Endothelial cell of hepatic sinusoid (primary cell): ENCODE data around the gene SNTG2.

ENCODE experiments used
- in situ Hi-C: cut with HindIII; loops from 2 replicates; pipeline ENCODE4 v1.10.0; 2017; ENCODE audit warnings: low sequenced_read_pairs

SNTG2 gene

GRCh38 chr2:987789-988188, 37.1 kb downstream of the SNTG2 start:
- in situ Hi-C loops, result no loop called here

- in situ Hi-C loops, result no loop called here
These were observed 39.3 kb downstream of the SNTG2 start for GRCh38 chr2:989781-990467.

GRCh38 chr2:990970-991369, 40.3 kb downstream of the SNTG2 start:
- in situ Hi-C loops, result no loop called here

GRCh38 chr2:1002350-1002749, 51.7 kb downstream of the SNTG2 start:
- in situ Hi-C loops, result loop anchor here (5.0 kb wide), 1 partner anchor 45 kb away; no protein-coding TSS in a partner anchor

- in situ Hi-C loops, result loop anchor here (5.0 kb wide), 1 partner anchor 47 kb away; no protein-coding TSS in a partner anchor
These were observed 53.7 kb downstream of the SNTG2 start for GRCh38 chr2:1004398-1004797.

GRCh38 chr2:1010415-1010930, 59.8 kb downstream of the SNTG2 start:
- in situ Hi-C loops, result loop anchor here (5.0 kb wide), 1 partner anchor 92 kb away; no protein-coding TSS in a partner anchor

GRCh38 chr2:1011006-1011405, 60.4 kb downstream of the SNTG2 start:
- in situ Hi-C loops, result loop anchor here (5.0 kb wide), 1 partner anchor 91 kb away; no protein-coding TSS in a partner anchor

DNA sequence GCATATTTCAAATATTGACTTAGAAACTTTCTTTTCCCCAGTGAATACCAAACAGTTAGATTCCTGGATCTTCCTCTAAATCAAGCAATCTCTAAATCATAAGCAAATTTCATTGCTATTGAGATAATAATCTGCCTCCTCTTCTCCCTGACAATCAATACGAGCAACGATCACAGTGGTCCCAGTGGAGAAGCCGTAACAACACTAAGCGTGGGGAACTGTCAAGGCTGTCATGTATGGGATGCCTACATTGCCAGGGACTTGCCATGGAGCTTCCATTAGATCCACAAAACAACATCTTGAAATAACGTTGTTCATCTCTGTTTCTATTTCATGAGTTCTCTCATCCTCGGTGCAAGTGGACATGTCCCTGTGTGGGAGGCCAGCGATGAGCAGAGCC, 61.3 kb downstream of the SNTG2 start:
- in situ Hi-C loops, result loop anchor here (5.0 kb wide), 1 partner anchor 90 kb away; no protein-coding TSS in a partner anchor

GRCh38 chr2:1014802-1015201, 64.2 kb downstream of the SNTG2 start:
- in situ Hi-C loops, result loop anchor here (5.0 kb wide), 1 partner anchor 87 kb away; no protein-coding TSS in a partner anchor

DNA sequence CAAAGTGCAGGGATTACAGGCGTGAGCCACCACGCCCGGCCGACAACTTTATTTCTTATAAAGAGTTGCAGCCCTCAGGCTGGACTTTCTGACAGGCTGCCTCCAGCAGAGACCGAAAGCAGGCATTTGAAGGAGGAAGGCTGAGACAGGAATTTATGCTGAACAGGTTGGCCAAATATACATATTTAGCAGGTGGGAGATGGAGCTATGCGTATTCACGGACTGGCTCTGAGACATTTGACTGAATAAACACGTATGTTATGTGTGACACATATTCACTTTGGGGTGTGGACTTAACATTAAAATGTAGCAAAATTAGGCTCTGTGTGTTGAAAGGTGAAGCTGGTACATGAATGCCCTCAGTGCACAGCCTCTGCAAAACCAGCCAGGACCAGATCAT, 65.9 kb downstream of the SNTG2 start:
- in situ Hi-C loops, result no loop called here

DNA sequence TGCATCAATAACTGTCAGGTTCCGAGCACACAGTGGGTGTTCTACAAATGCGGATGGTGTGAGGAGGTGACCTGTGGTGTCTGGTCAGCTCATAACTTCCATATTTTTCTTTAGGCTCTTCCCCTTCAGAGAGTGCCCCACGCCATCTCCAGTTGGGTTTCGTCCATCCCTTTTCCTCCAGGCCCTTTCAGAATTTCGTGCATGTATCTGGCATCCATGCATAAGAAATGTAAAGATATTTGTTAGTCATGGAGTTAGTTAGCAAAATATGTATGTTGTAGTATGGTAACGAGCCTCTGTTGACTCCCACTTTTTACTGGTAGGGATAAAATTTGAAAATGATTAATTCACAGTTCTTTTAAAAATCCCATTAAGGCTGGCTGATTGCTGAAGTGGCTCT, 67.2 kb downstream of the SNTG2 start:
- in situ Hi-C loops, result no loop called here

DNA sequence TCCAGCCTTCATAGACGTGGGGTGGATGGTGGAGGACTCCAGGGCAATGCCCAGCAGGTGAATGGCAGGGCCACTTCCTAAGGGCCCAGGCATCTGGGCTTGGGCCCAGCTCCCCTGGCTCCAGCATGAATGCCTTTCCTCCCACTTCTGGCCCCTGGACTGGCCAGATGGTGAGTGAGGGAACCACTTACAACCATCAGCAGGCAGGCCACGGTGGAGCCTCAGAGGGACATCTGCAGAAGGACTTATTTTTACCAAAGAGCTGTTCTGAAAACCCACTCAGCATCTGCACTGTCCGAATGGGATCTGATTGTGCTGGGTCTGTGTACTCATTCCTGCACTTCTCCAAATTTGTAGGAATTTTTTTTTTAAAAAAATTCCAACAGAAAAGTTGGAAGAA, 69.6 kb downstream of the SNTG2 start:
- in situ Hi-C loops, result no loop called here

DNA sequence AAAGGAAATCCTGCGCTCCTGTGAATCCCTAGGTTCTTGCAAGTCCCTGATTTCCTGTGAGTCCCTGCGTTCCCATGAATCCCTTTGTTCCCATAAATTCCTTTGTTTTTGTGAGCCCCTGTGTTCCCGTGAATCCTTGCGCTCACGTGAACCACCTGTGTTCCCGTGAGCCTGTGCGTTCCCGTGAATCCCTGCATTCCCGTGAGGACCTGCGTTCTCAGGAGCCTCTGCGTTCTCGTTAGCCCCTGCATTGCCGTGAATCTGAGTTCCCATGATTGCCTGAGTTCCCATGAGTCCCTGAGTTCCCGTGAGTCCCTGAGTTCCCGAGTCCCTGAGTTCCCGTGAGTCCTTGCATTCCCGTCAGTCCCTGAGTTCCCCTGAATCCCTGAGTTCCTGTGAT, 71.5 kb downstream of the SNTG2 start:
- in situ Hi-C loops, result no loop called here

DNA sequence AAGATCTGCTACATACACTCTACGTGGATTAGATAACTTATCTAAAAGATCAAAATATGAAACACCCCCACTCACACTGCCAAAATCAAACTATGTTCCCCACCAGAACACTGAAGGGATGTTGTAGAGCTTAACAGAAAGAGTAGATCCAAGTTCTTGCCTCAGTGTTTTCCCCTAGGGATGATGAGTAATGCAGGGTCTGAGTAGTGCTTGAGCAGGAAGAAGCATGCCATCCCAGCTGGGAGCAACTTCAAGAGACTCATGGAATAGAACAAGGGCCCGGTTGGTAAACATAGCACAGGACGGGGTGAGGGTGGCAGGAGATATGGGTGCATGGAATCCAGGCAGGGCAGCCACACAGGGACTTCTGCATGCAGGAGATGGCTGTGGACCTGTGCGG, 74.3 kb downstream of the SNTG2 start:
- in situ Hi-C loops, result no loop called here

DNA sequence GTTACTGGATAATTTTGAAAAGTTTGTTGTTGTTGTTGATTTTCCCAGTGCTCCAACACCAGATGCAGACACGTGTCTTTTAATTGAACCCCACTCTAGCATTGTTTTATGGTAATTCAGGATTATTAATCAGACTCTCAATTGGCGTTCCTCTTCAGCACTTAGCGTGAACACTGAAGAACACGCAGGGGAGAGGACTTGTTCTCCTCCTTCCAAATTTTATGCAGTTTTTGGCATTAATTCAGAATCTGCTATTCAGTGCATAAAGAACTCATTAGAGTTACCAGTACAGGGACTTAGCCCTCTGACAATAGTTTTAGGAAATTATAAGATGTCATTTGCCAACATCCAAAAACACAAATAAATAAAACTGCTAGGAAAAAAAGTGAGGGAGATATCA, 75.5 kb downstream of the SNTG2 start:
- in situ Hi-C loops, result no loop called here

DNA sequence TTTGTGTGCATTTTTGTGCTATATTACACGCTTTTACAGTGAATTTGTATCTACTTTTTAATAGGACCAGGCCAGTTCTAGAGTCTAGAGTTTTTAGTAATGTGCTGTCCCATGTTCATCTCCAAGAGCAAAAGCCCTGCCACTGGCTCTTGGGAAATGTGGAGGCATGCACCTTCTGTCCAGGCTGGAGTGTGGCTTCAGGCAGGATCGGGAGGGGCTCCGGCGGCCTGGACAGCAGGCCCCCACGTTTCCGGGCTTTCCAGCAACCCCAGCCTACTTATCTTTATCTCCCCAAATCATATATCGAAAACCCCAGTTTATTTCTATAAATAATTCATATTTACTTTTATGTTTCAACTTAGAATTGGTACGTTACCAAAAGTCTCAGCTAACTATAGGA, 78.2 kb downstream of the SNTG2 start:
- in situ Hi-C loops, result no loop called here

- in situ Hi-C loops, result no loop called here
These were observed 81.4 kb downstream of the SNTG2 start for GRCh38 chr2:1032030-1032429.

- in situ Hi-C loops, result no loop called here
These were observed 82.4 kb downstream of the SNTG2 start for GRCh38 chr2:1033069-1033468.

DNA sequence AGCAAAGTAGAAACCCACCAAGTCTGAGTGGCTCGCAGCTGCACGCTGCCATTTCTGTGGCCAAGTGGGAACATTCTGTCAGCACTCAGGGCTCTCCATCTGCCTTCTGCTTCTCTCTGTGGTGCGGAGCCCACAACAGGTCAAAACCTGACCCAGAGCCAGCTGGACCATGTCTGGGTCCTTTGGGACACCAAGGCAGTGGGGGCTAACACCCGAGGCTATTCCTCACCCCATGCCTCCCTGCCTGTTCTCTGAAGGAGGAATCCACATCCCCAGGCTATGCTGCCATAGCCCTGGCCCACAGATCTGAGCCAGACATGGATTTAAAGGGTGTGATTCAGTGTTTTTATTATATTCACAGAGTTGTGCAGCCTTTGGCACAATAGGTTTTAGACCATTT, 86.4 kb downstream of the SNTG2 start:
- in situ Hi-C loops, result no loop called here

DNA sequence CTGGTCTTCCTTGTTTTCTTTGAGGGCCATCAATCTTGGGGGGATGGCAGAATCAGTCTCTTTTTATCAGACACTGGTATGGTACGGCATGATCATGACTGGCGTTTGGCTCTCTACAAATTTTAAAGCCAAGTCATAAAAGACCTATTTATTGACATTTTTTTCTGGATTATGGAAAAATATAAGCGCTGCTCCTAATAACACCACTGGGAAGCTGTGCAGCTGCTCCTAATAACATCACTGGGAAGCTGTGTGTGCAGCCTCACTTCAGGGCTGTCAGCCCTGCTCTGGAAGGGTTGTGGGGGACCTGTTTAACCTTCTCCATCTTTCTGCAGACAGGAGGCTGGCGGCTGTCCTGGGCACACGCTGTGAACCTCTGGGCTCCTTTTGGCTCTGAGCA, 88.9 kb downstream of the SNTG2 start:
- in situ Hi-C loops, result no loop called here

DNA sequence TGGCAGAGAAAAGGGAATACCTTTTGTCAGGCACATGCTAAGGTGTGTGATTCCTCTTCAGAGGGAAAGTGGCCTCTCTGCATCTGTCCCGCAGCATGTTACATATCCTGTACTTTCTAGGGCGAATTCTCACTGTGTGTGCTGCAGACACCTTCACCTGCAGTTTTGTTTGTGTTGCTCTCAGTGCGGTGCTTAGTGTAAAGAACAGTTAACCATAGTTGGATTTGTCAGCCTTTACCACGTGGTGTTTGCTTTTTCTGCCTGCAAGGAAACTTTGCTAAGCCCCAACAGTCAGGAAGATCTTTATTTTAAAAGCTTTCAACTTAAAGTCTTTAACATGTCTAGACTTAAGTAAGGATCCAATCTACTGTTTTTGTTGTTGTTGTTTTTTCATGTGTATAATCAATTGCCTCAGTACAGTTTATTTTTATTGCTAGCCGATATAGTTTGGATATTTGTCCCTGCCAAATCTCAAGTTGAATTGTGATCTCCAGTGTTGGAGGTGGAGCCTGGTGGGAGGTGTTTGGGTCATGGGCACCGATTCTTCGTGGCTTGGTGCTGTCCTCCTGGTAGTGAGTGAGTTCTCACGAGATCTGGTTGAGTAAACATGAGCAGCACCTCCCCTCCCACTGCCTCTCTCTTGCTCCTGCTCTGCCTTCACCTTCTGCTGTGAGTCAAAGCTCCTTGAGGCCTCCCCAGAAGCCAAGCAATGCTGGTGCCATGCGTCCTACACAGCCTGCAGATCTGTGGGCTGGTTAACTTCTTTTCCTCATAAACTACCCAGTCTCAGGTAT, 90.6 kb downstream of the SNTG2 start:
- in situ Hi-C loops, result no loop called here

DNA sequence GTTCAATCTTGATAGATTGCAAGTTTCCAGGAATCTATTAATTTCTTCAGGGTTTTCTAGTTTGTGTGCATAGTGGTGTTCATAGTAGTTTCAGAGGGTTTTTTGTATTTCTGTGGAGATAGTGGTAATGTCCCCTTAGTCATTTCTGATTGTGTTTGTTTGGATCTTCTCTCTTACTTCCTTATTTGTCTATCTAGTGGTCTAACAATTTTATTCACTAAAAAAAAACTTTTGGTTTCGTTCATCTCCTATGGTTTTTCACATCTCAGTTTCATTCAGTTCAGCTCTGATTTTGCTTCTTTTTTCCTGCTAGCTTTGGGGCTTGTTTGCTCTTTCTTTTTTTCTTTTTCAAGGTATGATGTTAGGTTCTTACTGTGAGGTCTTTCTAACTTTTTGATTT, 94.5 kb downstream of the SNTG2 start:
- in situ Hi-C loops, result no loop called here
